Right lobe of liver (tissue), 6 donors: ENCODE data around the gene SUCLA2. TPM values are rescaled to one million over a fixed set of nuclear protein-coding genes. Genes with fewer than 3 reads are reported as not detected.

Experiments used
- ATAC-seq, 4 donors: fragments of 200-7000 bp; cut with Tn5 transposase; one replicate each; pipeline ENCODE4 v1.9.1; 2020; ENCODE audit warnings: mild to moderate bottlenecking in 4 of 4, moderate library complexity in 4 of 4
- DNase-seq, 3 donors: peaks; one replicate each; pipeline ENCODE4 v3.0.0-alpha.2; 2020
- H3K27ac ChIP-seq, 3 donors: fragments of 200-600 bp; one replicate each; pipeline ENCODE4 v1.8.0; 2022
- H3K27me3 ChIP-seq, 2 donors: fragments of 200-600 bp; one replicate each; pipeline ENCODE4 v1.8.0; 2022
- H3K36me3 ChIP-seq, 4 donors: fragments of 200-600 bp; sonication (generic) in 1 of 4; one replicate each; pipeline versions ENCODE4 v1.5.1 to v1.8.0; 2017 to 2022; ENCODE audit warnings: control low read depth in 1 of 4
- H3K4me1 ChIP-seq, 4 donors: fragments of 200-600 bp; sonication (generic) in 1 of 4; one replicate each; pipeline versions ENCODE4 v1.5.1 to v1.8.0; 2017 to 2022; ENCODE audit warnings: control low read depth in 1 of 4
- H3K4me3 ChIP-seq, 3 donors: fragments of 200-600 bp; one replicate each; pipeline ENCODE4 v1.8.0; 2022
- H3K9me3 ChIP-seq, 4 donors: fragments of 200-600 bp; sonication (generic) in 1 of 4; one replicate each; pipeline versions ENCODE4 v1.5.1 to v1.8.0; 2017 to 2022; ENCODE audit warnings: control low read depth in 1 of 4
- POLR2A ChIP-seq: fragments of 450-650 bp; IDR thresholded peaks from one replicate; pipeline ENCODE4 v1.6.1; 2017; ENCODE audit warnings: antibody characterized with exemption, mild to moderate bottlenecking
- WGBS: methylation state at CpG from one replicate; pipeline ENCODE4 v1.1.6; 2018; ENCODE audit warnings: low coverage, low lambda C conversion rate; ENCODE audit not compliant: insufficient coverage; ENCODE audit errors: missing lambda C conversion rate; 5-methylcytosine and 5-hydroxymethylcytosine counted together
- intact Hi-C, 2 donors: fragments of 100-400 bp; cut with DNase I; formaldehyde crosslinking; loops; one replicate each; pipeline versions ENCODE4 v1.11.2 to v1.14.1; 2022
- total RNA-seq, 6 experiments: library from RNA; depleted of rRNA in 2 of 6; stranded (reverse); fragments of >200 nt in 2 of 6; fragmentation: NEBNext Ultra II Directional in 3 of 6; extraction: Animal tissue kit (Norgen Biotek cat#: 25700) in 3 of 6; gene quantifications; one replicate each; pipeline versions ENCODE4 v1.1.0 to v1.2.4, GENCODE V29; 2016 to 2023
- TF ChIP-seq, protein P1 (sequence below), 4 donors: fragments of 200-600 bp in 3 of 4; fragments of 450-650 bp in 1 of 4; IDR thresholded peaks; one replicate each; pipeline versions ENCODE4 v1.5.1 to v1.8.0; 2016 to 2022; ENCODE audit warnings: antibody characterized with exemption in 4 of 4, mild to moderate bottlenecking in 2 of 4
- donor health status: DM: no; HTN: yes; CAD: no.
- donor health status: DM: no; HTN: no; CAD: no.
- donor health status: DM: no; HTN: no; CAD: no.
- donor health status: DM: no; HTN: yes; CAD: no.
- donor health status: DM: no; HTN: yes; CAD: no.

SUCLA2 gene
- total RNA-seq, 6 experiments from 2014 or later, result 16.0 to 35.8 (median 19.8) TPM

DNA sequence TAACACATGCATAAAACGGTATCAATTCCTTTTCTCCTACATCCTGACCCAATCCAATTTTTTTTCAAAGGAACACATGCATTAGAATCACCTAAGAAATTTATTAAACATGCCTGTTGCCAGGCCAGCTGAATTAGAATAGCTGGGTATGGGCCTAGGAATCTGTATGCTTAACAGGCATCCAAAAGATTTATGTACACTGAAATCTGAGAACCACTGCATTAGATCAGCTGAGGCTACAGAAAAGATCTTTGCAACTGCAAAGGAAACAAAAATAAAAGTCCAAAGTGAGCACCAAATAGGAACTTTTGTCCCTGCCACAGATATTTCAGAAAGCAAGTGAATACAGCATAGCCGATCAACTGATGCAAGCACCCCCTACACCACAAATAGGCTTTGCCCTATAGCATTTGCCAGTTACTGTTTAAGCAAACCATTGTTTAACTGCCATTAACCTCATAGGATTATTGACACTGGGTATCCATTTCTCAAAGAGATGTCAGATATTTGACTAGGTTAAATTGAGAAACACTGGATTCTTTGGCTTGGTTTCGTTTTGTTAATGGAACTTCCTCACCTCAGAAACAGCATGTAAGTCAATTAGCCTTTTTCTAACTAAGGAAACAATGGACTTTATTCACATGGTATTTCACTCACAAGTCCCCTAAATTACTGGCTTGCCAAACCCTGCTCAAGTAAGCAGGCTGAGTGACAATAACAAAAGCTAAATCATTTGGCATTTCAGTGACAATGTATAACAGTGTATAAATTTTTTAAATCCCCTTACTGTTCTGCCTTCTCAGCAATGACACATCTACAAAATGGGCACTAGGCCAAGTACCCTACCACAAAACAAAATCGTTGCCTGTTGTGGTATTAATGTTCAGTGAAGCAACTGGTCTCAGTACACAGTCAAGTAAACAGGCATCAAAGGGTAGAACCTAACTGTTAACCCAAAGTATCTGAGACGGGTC, 67.8 kb downstream of the SUCLA2 start:
- no peaks in the 10 kb centered on the region for H3K27me3 ChIP-seq
- no peaks in the 10 kb centered on the region for H3K36me3 ChIP-seq
- DNase-seq, result no peak
- H3K9me3 ChIP-seq, result no peaks in the 10 kb centered on the region
- H3K4me1 ChIP-seq, result no peaks in the 10 kb centered on the region
- 48% methylated on average over 5 of the region's 5 CpGs for WGBS
- H3K4me3 ChIP-seq, result no peak overlapping the region
- TF ChIP-seq, protein P1, sequence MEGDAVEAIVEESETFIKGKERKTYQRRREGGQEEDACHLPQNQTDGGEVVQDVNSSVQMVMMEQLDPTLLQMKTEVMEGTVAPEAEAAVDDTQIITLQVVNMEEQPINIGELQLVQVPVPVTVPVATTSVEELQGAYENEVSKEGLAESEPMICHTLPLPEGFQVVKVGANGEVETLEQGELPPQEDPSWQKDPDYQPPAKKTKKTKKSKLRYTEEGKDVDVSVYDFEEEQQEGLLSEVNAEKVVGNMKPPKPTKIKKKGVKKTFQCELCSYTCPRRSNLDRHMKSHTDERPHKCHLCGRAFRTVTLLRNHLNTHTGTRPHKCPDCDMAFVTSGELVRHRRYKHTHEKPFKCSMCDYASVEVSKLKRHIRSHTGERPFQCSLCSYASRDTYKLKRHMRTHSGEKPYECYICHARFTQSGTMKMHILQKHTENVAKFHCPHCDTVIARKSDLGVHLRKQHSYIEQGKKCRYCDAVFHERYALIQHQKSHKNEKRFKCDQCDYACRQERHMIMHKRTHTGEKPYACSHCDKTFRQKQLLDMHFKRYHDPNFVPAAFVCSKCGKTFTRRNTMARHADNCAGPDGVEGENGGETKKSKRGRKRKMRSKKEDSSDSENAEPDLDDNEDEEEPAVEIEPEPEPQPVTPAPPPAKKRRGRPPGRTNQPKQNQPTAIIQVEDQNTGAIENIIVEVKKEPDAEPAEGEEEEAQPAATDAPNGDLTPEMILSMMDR (IDR thresholded peaks at IDR 0.05), result no peak
- TF ChIP-seq POLR2A, result no peak
- intact Hi-C loops, result no loop called here
- H3K27ac ChIP-seq, result no peak overlapping the region
- ATAC-seq, result no peak

DNA sequence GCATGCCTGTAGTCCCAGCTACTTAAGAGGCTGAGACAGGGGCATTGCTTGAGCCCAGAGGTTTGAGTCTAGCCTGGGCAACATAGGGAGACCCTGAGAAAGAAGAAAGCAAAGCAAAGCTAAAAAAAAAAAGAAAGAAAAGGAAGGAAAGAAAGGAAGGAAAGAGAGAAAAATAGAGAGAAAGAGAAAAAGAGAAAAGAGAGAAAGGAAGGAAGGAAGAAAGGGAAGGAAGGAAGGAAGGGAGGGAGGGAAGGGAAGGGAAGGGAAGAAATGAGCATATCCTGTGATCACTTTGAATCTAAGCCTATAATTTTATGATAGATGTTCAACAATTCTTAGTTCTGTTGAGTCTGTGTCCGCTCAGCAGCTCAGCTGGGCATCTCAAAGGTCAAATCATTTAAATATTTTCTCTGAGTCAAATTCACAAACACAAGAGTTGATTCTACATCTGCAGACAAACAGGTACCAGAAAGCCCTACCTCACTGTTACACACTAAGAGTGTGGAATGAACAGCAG, 70.4 kb downstream of the SUCLA2 start:
- WGBS, result 67% methylated on average over 1 of the region's 1 CpG
- intact Hi-C loops, result no loop called here
- Histone ChIP-seq H3K27me3 (no peaks in the 10 kb centered on the region), H3K36me3 (no peaks in the 10 kb centered on the region), H3K27ac (no peak overlapping the region), H3K4me1 (no peaks in the 10 kb centered on the region), H3K4me3 (no peak overlapping the region), H3K9me3 (peaks cover 0 to 2% (median 0%) of the 10 kb centered on the region in 4 donors)
- TF ChIP-seq POLR2A, result no peak
- TF ChIP-seq, protein P1 (IDR thresholded peaks at IDR 0.05), result no peak
- DNase-seq (no peak), ATAC-seq (no peak)

DNA sequence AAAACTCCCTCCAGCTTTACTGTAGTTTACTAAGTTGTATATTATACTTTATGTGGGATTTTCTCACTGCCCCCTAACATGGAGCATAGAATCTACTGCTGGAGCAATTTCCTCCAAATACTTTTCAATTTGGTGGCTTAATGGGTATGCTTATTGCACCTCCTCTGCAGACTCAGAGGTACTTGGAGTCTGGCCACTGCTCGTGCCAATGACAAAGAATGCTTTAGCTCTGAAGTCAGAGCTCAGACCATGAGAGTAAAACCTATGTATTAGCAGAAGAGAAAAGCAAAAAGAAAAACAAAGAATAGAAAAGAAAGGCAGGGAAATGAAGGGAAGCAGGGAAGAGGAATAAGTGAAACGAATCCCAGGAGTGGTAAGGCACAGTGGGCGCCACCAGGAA, 71.9 kb downstream of the SUCLA2 start:
- peaks cover 0 to 2% (median 0%) of the 10 kb centered on the region in 4 donors for H3K9me3 ChIP-seq
- H3K4me1 ChIP-seq, result no peaks in the 10 kb centered on the region
- WGBS, result 79% methylated on average over 3 of the region's 3 CpGs
- ATAC-seq, result no peak
- H3K27me3 ChIP-seq, result no peaks in the 10 kb centered on the region
- H3K4me3 ChIP-seq, result no peak overlapping the region
- no peaks in the 10 kb centered on the region for H3K36me3 ChIP-seq
- H3K27ac ChIP-seq, result no peak overlapping the region
- TF ChIP-seq POLR2A, result no peak
- intact Hi-C loops, result no loop called here
- DNase-seq, result no peak

DNA sequence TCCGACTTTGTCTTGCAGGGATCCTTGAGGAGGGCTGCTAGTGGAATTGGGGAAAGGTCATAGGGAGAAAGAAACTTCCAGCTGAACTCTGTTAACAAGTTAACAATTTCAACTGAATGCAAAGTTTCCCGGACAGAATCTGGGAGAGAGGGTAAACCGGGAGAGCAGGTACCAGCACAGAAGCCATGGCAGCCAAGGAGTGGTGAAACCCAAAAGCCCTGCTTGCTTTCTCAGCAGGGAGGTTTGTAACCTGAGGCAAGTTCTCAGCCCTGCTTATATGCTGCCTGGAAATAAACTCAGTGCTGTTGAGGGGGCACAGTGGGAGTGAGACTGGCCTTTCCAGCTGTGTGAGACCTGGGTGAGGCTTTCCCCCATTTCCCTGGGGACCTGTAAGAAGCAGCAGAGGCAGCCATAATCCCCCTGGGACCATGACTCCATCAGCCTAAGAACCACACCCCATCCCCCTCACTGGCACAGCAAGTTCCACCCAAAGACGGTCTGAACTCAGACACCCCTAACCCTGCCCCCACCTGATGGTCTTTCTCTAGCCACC, 84.0 kb downstream of the SUCLA2 start:
- 88% methylated on average over 3 of the region's 4 CpGs for WGBS
- intact Hi-C loops, result no loop called here
- ATAC-seq (no peak), DNase-seq (no peak)
- no peaks in the 10 kb centered on the region for H3K27me3 ChIP-seq
- no peaks in the 10 kb centered on the region for H3K36me3 ChIP-seq
- TF ChIP-seq, protein P1 (IDR thresholded peaks at IDR 0.05), result no peak
- TF ChIP-seq POLR2A, result no peak
- no peaks in the 10 kb centered on the region for H3K4me1 ChIP-seq
- no peak overlapping the region for H3K4me3 ChIP-seq
- no peak overlapping the region for H3K27ac ChIP-seq
- H3K9me3 ChIP-seq, result peaks cover 0 to 6% (median 0%) of the 10 kb centered on the region in 4 donors
